HG03460 (cell line): ENCODE data around the gene RBSN.

ENCODE experiments used
- ATAC-seq: cut with Tn5 transposase; IDR thresholded peaks from one replicate; pipeline ENCODE4 v1.9.1; 2021; ENCODE audit not compliant: unreplicated experiment

RBSN gene

GRCh38 chr3:15023719-15024118 lies 75.2 kb downstream of the RBSN start:
- ATAC-seq: no peak

- no peak for ATAC-seq
Observed at GRCh38 chr3:15023249-15023648, 75.7 kb downstream of the RBSN start.
